ENCODE measurements around the gene C2CD4A.

Gene C2CD4A

GRCh38 chr15:62119227-62119864, 52.6 kb downstream of the C2CD4A start:
- no peak for TF ChIP-seq CTCF (conservative IDR thresholded peaks at IDR 0.05; ENCODE audit: low read depth, low read length)
- H3K4me3 ChIP-seq (ENCODE audit: low read length): peak overlapping the region; percentile 20
- peak; percentile 94 for DNase-seq (ENCODE audit: low read depth)

GRCh38 chr15:62119874-62120273, 53.1 kb downstream of the C2CD4A start:
- no peak for DNase-seq (ENCODE audit: low read depth)
- no peak overlapping the region for H3K4me3 ChIP-seq (ENCODE audit: low read length)
- TF ChIP-seq CTCF (conservative IDR thresholded peaks at IDR 0.05; ENCODE audit: low read depth, low read length): no peak

Measured in retinal pigment epithelial cell (primary cell).